CD8-positive, alpha-beta memory T cell (primary cell): ENCODE measurements around the gene PLD4. TPM values are rescaled to one million over a fixed set of nuclear protein-coding genes. Genes with fewer than 3 reads are reported as not detected.

Experiments
- CTCF ChIA-PET: fragments of 350-600 bp; sonication (Branson Sonifier 250); formaldehyde crosslinking; loops from one replicate; lab custom pipeline; 2021; ENCODE audit warnings: antibody characterized with exemption; lab: Charles Lee
- POLR2A ChIA-PET: fragments of 350-600 bp; sonication (Branson Sonifier 250); formaldehyde crosslinking; loops from one replicate; lab custom pipeline; 2021; ENCODE audit warnings: antibody characterized with exemption; lab: Charles Lee
- DNase-seq, 5 donors: peaks; one replicate each; pipeline versions ENCODE4 v3.0.0 to v3.0.0-alpha.2; 2020 to 2022; ENCODE audit warnings: mixed read lengths in 1 of 5
- H3K27ac ChIP-seq: one replicate; pipeline ENCODE4 v1.7.0; 2013; ENCODE audit warnings: low read depth, mild to moderate bottlenecking, low read length, moderate library complexity
- H3K27me3 ChIP-seq: 2 replicates; pipeline ENCODE4 v1.7.0; 2013; ENCODE audit warnings: low read length, mild to moderate bottlenecking; ENCODE audit not compliant: insufficient read depth, poor library complexity, severe bottlenecking
- H3K36me3 ChIP-seq: 2 replicates; pipeline ENCODE4 v1.7.0; 2013; ENCODE audit warnings: mild to moderate bottlenecking, low read length, moderate library complexity; ENCODE audit not compliant: insufficient read depth
- H3K4me1 ChIP-seq: 2 replicates; pipeline ENCODE4 v1.7.0; 2013; ENCODE audit warnings: mild to moderate bottlenecking, low read length, moderate library complexity; ENCODE audit not compliant: insufficient read depth
- H3K4me3 ChIP-seq: 2 replicates; pipeline ENCODE4 v1.7.0; 2013; ENCODE audit warnings: mild to moderate bottlenecking, low read length
- H3K9me3 ChIP-seq: 2 replicates; pipeline ENCODE4 v1.7.0; 2013; ENCODE audit warnings: mild to moderate bottlenecking, low read length
- H3K27ac Mint-ChIP-seq, 8 donors: one replicate each; pipeline ENCODE4 v1.8.0; 2020 to 2021; ENCODE audit warnings: mixed read lengths in 8 of 8, mild to moderate bottlenecking in 6 of 8, inconsistent platforms in 3 of 8, moderate library complexity in 3 of 8
- H3K27me3 Mint-ChIP-seq, 2 donors: one replicate each; pipeline ENCODE4 v1.8.0; 2020 to 2021; ENCODE audit warnings: mixed read lengths in 2 of 2, mild to moderate bottlenecking in 1 of 2, moderate library complexity in 1 of 2
- H3K36me3 Mint-ChIP-seq, 3 donors: one replicate each; pipeline ENCODE4 v1.8.0; 2020 to 2021; ENCODE audit warnings: mixed read lengths in 3 of 3, inconsistent platforms in 1 of 3, mild to moderate bottlenecking in 1 of 3
- H3K4me1 Mint-ChIP-seq, 3 donors: one replicate each; pipeline ENCODE4 v1.8.0; 2020 to 2021; ENCODE audit warnings: mixed read lengths in 3 of 3, inconsistent platforms in 1 of 3, mild to moderate bottlenecking in 1 of 3
- H3K4me3 Mint-ChIP-seq, 7 donors: one replicate each; pipeline ENCODE4 v1.8.0; 2020 to 2021; ENCODE audit warnings: mixed read lengths in 7 of 7, mild to moderate bottlenecking in 6 of 7, moderate library complexity in 4 of 7, inconsistent platforms in 2 of 7
- H3K9me3 Mint-ChIP-seq, 5 donors: one replicate each; pipeline ENCODE4 v1.8.0; 2020 to 2022; ENCODE audit warnings: mixed read lengths in 5 of 5, mild to moderate bottlenecking in 3 of 5, moderate library complexity in 2 of 5, inconsistent platforms in 1 of 5
- polyA plus RNA-seq: library from polyadenylated mRNA; unstranded; fragments of 300-500 nt; fragmentation: Illumina TruSeq; gene quantifications from one replicate; pipeline ENCODE4 v1.2.3, GENCODE V29; 2021
- total RNA-seq, 2 experiments: library from RNA; stranded (reverse); gene quantifications; one replicate each; pipeline ENCODE4 v1.2.3, GENCODE V29; 2021

Gene PLD4
- total and polyA plus RNA-seq, 3 experiments from 2014 or later: 0.04 TPM; not detected in 2

- POLR2A ChIA-PET: no interaction called here
- Histone ChIP-seq H3K36me3 (no peaks in the 10 kb centered on the region), H3K4me3 (no peak overlapping the region), H3K27me3 (no peaks in the 10 kb centered on the region), H3K9me3 (no peaks in the 10 kb centered on the region), H3K4me1 (no peaks in the 10 kb centered on the region), H3K27ac (no peak overlapping the region)
- no peak for DNase-seq
- peak overlapping the region in 2 of 8 donors; percentile 26 to 75 for H3K27ac Mint-ChIP-seq
- H3K27me3 Mint-ChIP-seq: peaks cover 5 to 32% of the 10 kb centered on the region in 2 donors
- no peaks in the 10 kb centered on the region for H3K9me3 Mint-ChIP-seq
- no peaks in the 10 kb centered on the region for H3K36me3 Mint-ChIP-seq
- CTCF ChIA-PET: no interaction called here
- H3K4me3 Mint-ChIP-seq: peak overlapping the region in 1 of 7 donors; percentile 11
- peaks cover 4 to 6% (median 4%) of the 10 kb centered on the region in 3 donors for H3K4me1 Mint-ChIP-seq
Measured at GRCh38 chr14:104937694-104938365, 13.2 kb downstream of the PLD4 start.

- H3K27me3 ChIP-seq: no peaks in the 10 kb centered on the region
- ChIA-PET CTCF (no interaction called here), POLR2A (no interaction called here)
- no peak overlapping the region for H3K4me3 Mint-ChIP-seq
- no peaks in the 10 kb centered on the region for H3K4me1 ChIP-seq
- H3K9me3 ChIP-seq: no peaks in the 10 kb centered on the region
- H3K27ac ChIP-seq: no peak overlapping the region
- no peaks in the 10 kb centered on the region for H3K36me3 Mint-ChIP-seq
- H3K27ac Mint-ChIP-seq: peak overlapping the region in 1 of 8 donors; percentile 75
- no peak overlapping the region for H3K4me3 ChIP-seq
- DNase-seq: no peak
- peaks cover 4 to 6% (median 4%) of the 10 kb centered on the region in 3 donors for H3K4me1 Mint-ChIP-seq
- H3K9me3 Mint-ChIP-seq: no peaks in the 10 kb centered on the region
- H3K36me3 ChIP-seq: no peaks in the 10 kb centered on the region
- peaks cover 5 to 32% of the 10 kb centered on the region in 2 donors for H3K27me3 Mint-ChIP-seq
Measured at GRCh38 chr14:104938436-104938835, 13.8 kb downstream of the PLD4 start.

- H3K9me3 Mint-ChIP-seq: no peaks in the 10 kb centered on the region
- Histone ChIP-seq H3K27me3 (no peaks in the 10 kb centered on the region), H3K4me1 (no peaks in the 10 kb centered on the region), H3K4me3 (no peak overlapping the region), H3K9me3 (no peaks in the 10 kb centered on the region), H3K27ac (no peak overlapping the region), H3K36me3 (no peaks in the 10 kb centered on the region)
- ChIA-PET POLR2A (no interaction called here), CTCF (no interaction called here)
- H3K27ac Mint-ChIP-seq: no peak overlapping the region
- H3K36me3 Mint-ChIP-seq: no peaks in the 10 kb centered on the region
- peaks cover 5 to 32% of the 10 kb centered on the region in 2 donors for H3K27me3 Mint-ChIP-seq
- H3K4me1 Mint-ChIP-seq: peaks cover 4 to 6% (median 4%) of the 10 kb centered on the region in 3 donors
- no peak overlapping the region for H3K4me3 Mint-ChIP-seq
- no peak for DNase-seq
Measured at GRCh38 chr14:104938960-104939359, 14.3 kb downstream of the PLD4 start.

DNA sequence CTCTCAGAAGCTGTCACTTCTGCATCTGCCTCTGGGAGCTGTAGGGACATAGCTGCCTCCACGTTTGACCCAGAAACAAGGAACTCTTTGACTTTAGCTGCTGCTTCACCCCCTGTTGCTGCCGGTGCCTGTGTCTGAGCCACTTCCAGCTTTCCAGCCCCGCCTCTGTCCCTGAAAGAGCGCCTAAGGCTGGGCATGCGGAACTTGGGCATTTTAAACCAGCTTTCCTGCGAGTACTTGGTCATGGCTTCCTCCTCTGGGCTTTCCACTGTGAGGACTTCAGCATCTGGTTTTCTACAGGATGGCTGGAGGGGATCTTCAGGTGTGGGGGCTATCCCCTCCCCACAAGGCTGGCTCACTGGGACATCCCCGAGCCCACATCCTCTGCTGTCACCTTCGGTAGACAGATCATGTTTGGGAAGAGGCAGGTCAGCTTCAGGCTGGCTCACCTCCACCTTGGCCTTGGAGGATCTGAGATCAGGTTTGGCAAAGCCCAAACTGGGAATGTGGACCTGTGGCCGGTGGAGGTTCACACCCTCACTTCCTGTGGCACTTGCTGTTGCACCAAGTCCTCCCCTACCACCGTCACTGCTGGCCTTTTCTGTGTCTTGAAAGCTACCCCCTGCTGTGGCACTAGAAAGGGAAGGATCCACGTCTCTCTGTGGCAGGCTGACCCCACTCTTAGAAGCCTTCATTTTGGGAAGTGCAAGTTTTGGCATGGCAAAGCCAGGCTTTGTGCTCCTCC, 15.2 kb downstream of the PLD4 start:
- Histone ChIP-seq H3K4me1 (no peaks in the 10 kb centered on the region), H3K9me3 (no peaks in the 10 kb centered on the region), H3K4me3 (no peak overlapping the region), H3K36me3 (no peaks in the 10 kb centered on the region), H3K27me3 (no peaks in the 10 kb centered on the region), H3K27ac (no peak overlapping the region)
- Mint-ChIP-seq H3K9me3 (no peaks in the 10 kb centered on the region), H3K4me3 (no peak overlapping the region), H3K36me3 (no peaks in the 10 kb centered on the region), H3K4me1 (peaks cover 0 to under 1% (median 0%) of the 10 kb centered on the region in 3 donors), H3K27ac (no peak overlapping the region), H3K27me3 (peaks cover 4 to 27% of the 10 kb centered on the region in 2 donors)
- POLR2A ChIA-PET: no interaction called here
- no peak for DNase-seq
- CTCF ChIA-PET: no interaction called here

- H3K27me3 ChIP-seq: no peaks in the 10 kb centered on the region
- H3K4me1 ChIP-seq: no peaks in the 10 kb centered on the region
- H3K27ac Mint-ChIP-seq: peak overlapping the region in 1 of 8 donors; percentile 38
- CTCF ChIA-PET: no interaction called here
- peaks cover 4 to 23% of the 10 kb centered on the region in 2 donors for H3K27me3 Mint-ChIP-seq
- POLR2A ChIA-PET: interaction anchor here (0.6 kb wide), 1 partner anchor 11 kb away, joined by 4 read pairs; no protein-coding TSS in a partner anchor
- H3K9me3 Mint-ChIP-seq: no peaks in the 10 kb centered on the region
- no peaks in the 10 kb centered on the region for H3K36me3 Mint-ChIP-seq
- no peak for DNase-seq
- H3K36me3 ChIP-seq: no peaks in the 10 kb centered on the region
- H3K4me3 ChIP-seq: no peak overlapping the region
- H3K4me1 Mint-ChIP-seq: no peaks in the 10 kb centered on the region
- H3K27ac ChIP-seq: no peak overlapping the region
- H3K4me3 Mint-ChIP-seq: no peak overlapping the region
- H3K9me3 ChIP-seq: no peaks in the 10 kb centered on the region
Measured at GRCh38 chr14:104940526-104941150, 16.0 kb downstream of the PLD4 start.

- Histone ChIP-seq H3K9me3 (no peaks in the 10 kb centered on the region), H3K4me3 (no peak overlapping the region), H3K4me1 (no peaks in the 10 kb centered on the region), H3K27ac (no peak overlapping the region), H3K36me3 (no peaks in the 10 kb centered on the region), H3K27me3 (no peaks in the 10 kb centered on the region)
- H3K36me3 Mint-ChIP-seq: no peaks in the 10 kb centered on the region
- H3K27me3 Mint-ChIP-seq: peaks cover 4 to 23% of the 10 kb centered on the region in 2 donors
- CTCF ChIA-PET: no interaction called here
- no peak for DNase-seq
- no peaks in the 10 kb centered on the region for H3K4me1 Mint-ChIP-seq
- H3K4me3 Mint-ChIP-seq: no peak overlapping the region
- no peaks in the 10 kb centered on the region for H3K9me3 Mint-ChIP-seq
- POLR2A ChIA-PET: interaction anchor here (0.6 kb wide), 1 partner anchor 13 kb away, joined by 4 read pairs; no protein-coding TSS in a partner anchor
- no peak overlapping the region for H3K27ac Mint-ChIP-seq
Measured at GRCh38 chr14:104941508-104942365, 17.1 kb downstream of the PLD4 start.

DNA sequence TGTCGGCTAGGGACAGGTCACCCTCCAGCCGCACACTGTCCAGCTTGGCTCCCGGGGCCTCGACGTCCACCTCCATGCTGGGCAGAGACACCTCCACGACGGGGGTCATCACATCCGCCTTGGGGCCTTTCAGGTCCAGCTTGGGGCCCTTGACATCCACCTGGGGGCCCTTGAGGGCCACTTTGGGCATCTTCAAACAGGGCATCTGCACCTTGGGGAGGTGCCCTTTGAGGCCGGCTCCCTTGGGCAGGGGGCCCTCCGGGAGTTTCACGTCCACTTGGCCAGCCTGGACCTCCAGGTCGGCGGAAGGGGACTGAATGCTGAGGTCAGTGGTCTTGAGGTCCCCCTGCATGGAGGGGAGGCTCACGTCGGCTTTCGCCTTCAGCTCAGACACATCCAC, 17.9 kb downstream of the PLD4 start:
- no peaks in the 10 kb centered on the region for H3K36me3 Mint-ChIP-seq
- H3K27me3 Mint-ChIP-seq: peaks cover 4 to 16% of the 10 kb centered on the region in 2 donors
- H3K27me3 ChIP-seq: no peaks in the 10 kb centered on the region
- no peak overlapping the region for H3K27ac ChIP-seq
- no peaks in the 10 kb centered on the region for H3K36me3 ChIP-seq
- no peak overlapping the region for H3K4me3 Mint-ChIP-seq
- ChIA-PET POLR2A (no interaction called here), CTCF (no interaction called here)
- H3K4me3 ChIP-seq: no peak overlapping the region
- H3K9me3 ChIP-seq: no peaks in the 10 kb centered on the region
- H3K9me3 Mint-ChIP-seq: no peaks in the 10 kb centered on the region
- no peaks in the 10 kb centered on the region for H3K4me1 ChIP-seq
- no peak overlapping the region for H3K27ac Mint-ChIP-seq
- H3K4me1 Mint-ChIP-seq: no peaks in the 10 kb centered on the region
- no peak for DNase-seq
